Skin epidermis (tissue), 12 donors: ENCODE data around the gene ZBTB20.

Experiments
- H3K27ac ChIP-seq, 21 experiments: fragments of 200-600 bp; sonication (generic) in 11 of 21; one replicate each; pipeline ENCODE4 v1.5.0; 2020; ENCODE audit warnings: mild to moderate bottlenecking in 3 of 21, inconsistent platforms in 2 of 21, moderate library complexity in 2 of 21
- H3K4me3 ChIP-seq, 7 experiments: fragments of 200-600 bp; sonication (generic) in 2 of 7; one replicate each; pipeline ENCODE4 v1.5.0; 2020; ENCODE audit warnings: inconsistent platforms in 2 of 7, mild to moderate bottlenecking in 2 of 7, moderate library complexity in 1 of 7

Gene ZBTB20

GRCh38 chr3:114323546-114324254, 823.4 kb downstream of the ZBTB20 start:
- H3K4me3 ChIP-seq, result no peak overlapping the region
- H3K27ac ChIP-seq, result peak overlapping the region in 9 of 21 experiments; percentile 6 to 82 (median 44)

- Histone ChIP-seq H3K27ac (peak overlapping the region in 6 of 21 experiments; percentile 9 to 82 (median 29)), H3K4me3 (no peak overlapping the region)
Observed at GRCh38 chr3:114320246-114320645, 826.8 kb downstream of the ZBTB20 start.

- Histone ChIP-seq H3K4me3 (no peak overlapping the region), H3K27ac (peak overlapping the region in 6 of 21 experiments; percentile 1 to 82 (median 29))
Observed at GRCh38 chr3:114319453-114319852, 827.6 kb downstream of the ZBTB20 start.

GRCh38 chr3:114318295-114318694, 828.8 kb downstream of the ZBTB20 start:
- peak overlapping the region in 8 of 21 experiments; percentile 22 to 82 (median 42) for H3K27ac ChIP-seq
- H3K4me3 ChIP-seq, result no peak overlapping the region

GRCh38 chr3:114314282-114314681, 832.8 kb downstream of the ZBTB20 start:
- Histone ChIP-seq H3K27ac (peak overlapping the region in 3 of 21 experiments; percentile 23 to 82 (median 27)), H3K4me3 (no peak overlapping the region)

GRCh38 chr3:114313426-114313825, 833.7 kb downstream of the ZBTB20 start:
- Histone ChIP-seq H3K4me3 (no peak overlapping the region), H3K27ac (peak overlapping the region in 2 of 21 experiments; percentile 23 to 82)

GRCh38 chr3:114310695-114311094, 836.4 kb downstream of the ZBTB20 start:
- Histone ChIP-seq H3K4me3 (no peak overlapping the region), H3K27ac (no peak overlapping the region)

- Histone ChIP-seq H3K4me3 (no peak overlapping the region), H3K27ac (peak overlapping the region in 9 of 21 experiments; percentile 3 to 84 (median 53))
Observed at GRCh38 chr3:114308830-114309229, 838.3 kb downstream of the ZBTB20 start.

- H3K4me3 ChIP-seq, result no peak overlapping the region
- H3K27ac ChIP-seq, result peak overlapping the region in 8 of 21 experiments; percentile 14 to 84 (median 56)
Observed at GRCh38 chr3:114308377-114308776, 838.7 kb downstream of the ZBTB20 start.

GRCh38 chr3:114307832-114308231, 839.3 kb downstream of the ZBTB20 start:
- peak overlapping the region in 6 of 21 experiments; percentile 58 to 84 (median 68) for H3K27ac ChIP-seq
- no peak overlapping the region for H3K4me3 ChIP-seq

GRCh38 chr3:114307222-114307830, 839.8 kb downstream of the ZBTB20 start:
- no peak overlapping the region for H3K4me3 ChIP-seq
- peak overlapping the region in 10 of 21 experiments; percentile 9 to 84 (median 64) for H3K27ac ChIP-seq

GRCh38 chr3:114299941-114300624, 847.0 kb downstream of the ZBTB20 start:
- Histone ChIP-seq H3K27ac (peak overlapping the region in 6 of 21 experiments; percentile 18 to 95 (median 74)), H3K4me3 (no peak overlapping the region)

GRCh38 chr3:114299421-114299820, 847.7 kb downstream of the ZBTB20 start:
- Histone ChIP-seq H3K4me3 (no peak overlapping the region), H3K27ac (peak overlapping the region in 7 of 21 experiments; percentile 18 to 95 (median 69))

- H3K27ac ChIP-seq, result peak overlapping the region in 12 of 21 experiments; percentile 44 to 95 (median 78)
- peak overlapping the region in 5 of 7 experiments; percentile 1 to 28 (median 8) for H3K4me3 ChIP-seq
Observed at GRCh38 chr3:114295946-114296345, 851.1 kb downstream of the ZBTB20 start.

GRCh38 chr3:114294940-114295480, 852.1 kb downstream of the ZBTB20 start:
- Histone ChIP-seq H3K4me3 (peak overlapping the region in 5 of 7 experiments; percentile 1 to 28 (median 8)), H3K27ac (peak overlapping the region in 14 of 21 experiments; percentile 12 to 95 (median 72))

GRCh38 chr3:114293838-114294535, 853.1 kb downstream of the ZBTB20 start, which contains the start of gene TIGIT:
Gene TIGIT, plus strand, starts transcription at chr3:114294028. Its CDS starts 34 bp downstream, at chr3:114294062.
- peak within 1 kb of the TSS in 16 of 21 experiments; percentile 13 to 95 (median 68) for H3K27ac ChIP-seq

GRCh38 chr3:114290911-114291901, 855.9 kb downstream of the ZBTB20 start:
- Histone ChIP-seq H3K4me3 (peak overlapping the region in 2 of 7 experiments; percentile 10 to 20), H3K27ac (peak overlapping the region in 14 of 21 experiments; percentile 5 to 95 (median 76))

More at GRCh38 chr3:114293838-114294535, 853.1 kb downstream of the ZBTB20 start, which contains the start of gene TIGIT:
- peak within 1 kb of the TSS in 4 of 7 experiments; percentile 1 to 28 (median 10) for H3K4me3 ChIP-seq

- Histone ChIP-seq H3K27ac (peak overlapping the region in 6 of 21 experiments; percentile 11 to 86 (median 62)), H3K4me3 (no peak overlapping the region)
Observed at GRCh38 chr3:114286266-114286665, 860.8 kb downstream of the ZBTB20 start.
